ENCODE data around the gene PPP2R5D. TPM values are rescaled to one million over a fixed set of nuclear protein-coding genes. Genes with fewer than 3 reads are reported as not detected.

Gene PPP2R5D
- total and polyA plus RNA-seq, 9 of the 15 experiments (the other 6 are each of a cell fraction or from before 2014, with no cell fraction given): 1.3 to 96.1 (median 38.4) TPM

DNA sequence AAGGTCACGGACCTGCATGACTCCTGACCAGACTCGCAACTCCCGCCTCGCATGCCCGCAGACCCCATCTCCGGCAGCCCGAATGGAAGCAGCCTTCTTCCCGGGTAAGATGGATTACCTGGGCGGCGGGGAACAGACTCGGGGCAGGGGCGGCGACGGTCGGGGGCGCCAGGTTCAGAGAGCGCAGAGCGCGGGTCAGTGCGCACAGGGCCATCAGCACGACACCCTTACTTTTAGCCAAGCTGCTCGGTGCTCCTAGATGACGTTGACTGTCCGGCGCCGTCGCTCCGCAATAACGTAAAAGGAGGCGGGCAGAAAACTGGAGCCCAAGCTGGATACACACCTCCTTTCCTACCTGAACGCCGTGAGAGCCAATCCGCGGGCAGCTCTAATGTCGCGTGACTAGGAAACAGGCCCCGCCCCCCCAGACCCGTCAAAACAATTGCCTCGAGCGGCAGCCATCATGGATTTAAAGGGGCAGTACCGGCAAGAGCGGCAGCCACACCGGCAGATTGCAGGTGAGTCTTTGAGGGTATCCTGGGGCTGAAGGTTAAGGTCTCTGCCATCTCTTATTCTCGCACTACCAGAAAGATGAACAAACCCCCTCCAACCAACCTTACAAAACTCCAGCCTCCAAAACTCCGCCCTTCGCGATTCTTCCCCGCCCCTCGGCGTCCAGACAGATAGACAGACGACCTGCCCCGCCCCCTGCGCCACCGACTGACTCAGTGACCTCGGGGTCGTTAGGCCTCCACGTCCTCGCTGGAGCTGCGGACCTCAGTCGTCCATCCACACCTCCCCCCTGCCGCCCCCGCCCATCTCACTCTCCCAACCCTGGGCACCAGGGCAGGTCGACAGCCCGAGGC is 75.0 kb downstream of the PPP2R5D start, which contains the start of the genes KLC4 and MRPL2 (continued):
- TF ChIP-seq ARID1B (IDR thresholded peaks at IDR 0.05) (peak; percentile 55), POLR2B (IDR thresholded peaks at IDR 0.05; ENCODE audit: low read depth, partially characterized antibody) (peak; percentile 94), NCOA4 (IDR thresholded peaks at IDR 0.05; ENCODE audit: partially characterized antibody) (no peak), ZNF75A (CRISPR knock-in tag; IDR thresholded peaks at IDR 0.05) (no peak), SIN3B (IDR thresholded peaks at IDR 0.05; ENCODE audit: low read depth) (peak; percentile 95), DNMT1 (IDR thresholded peaks at IDR 0.05) (no peak), ZNF146 (CRISPR knock-in tag; IDR thresholded peaks at IDR 0.05; ENCODE audit: unreplicated experiment) (no peak), ATF3 (IDR thresholded peaks at IDR 0.05) (peak; percentile 39; the same call in 1 of the 2 replicates), ATF3 (CRISPR knock-in tag; conservative IDR thresholded peaks at IDR 0.05) (0 out of 2 replicates have a peak, but pooled peaks have one; percentile 35), ZFP1 (CRISPR knock-in tag; IDR thresholded peaks at IDR 0.05) (no peak), PTTG1 (tag; IDR thresholded peaks at IDR 0.05; ENCODE audit: low read depth) (no peak), KAT8 (IDR thresholded peaks at IDR 0.05; ENCODE audit: low read depth) (no peak; the same call in 1 of the 2 replicates), SAP30 (IDR thresholded peaks at IDR 0.05; ENCODE audit: borderline replicate concordance, insufficient read depth, low read depth, low read length, poor library complexity, severe bottlenecking) (peak; percentile 78), PRMT5 (CRISPR knock-in tag; IDR thresholded peaks at IDR 0.05) (no peak), SMARCC2 (IDR thresholded peaks at IDR 0.05; ENCODE audit: low read depth) (no peak), SIN3A (IDR thresholded peaks at IDR 0.05; ENCODE audit: borderline replicate concordance in 2 of 2, control insufficient read depth in 1 of 2, low read depth in 2 of 2, low read length in 2 of 2) (peak; percentile 87 to 93; a peak in 3 of 4 replicates), KHSRP (IDR thresholded peaks at IDR 0.05) (peak; percentile 94), MEIS2 (IDR thresholded peaks at IDR 0.05; ENCODE audit: partially characterized antibody) (peak; percentile 66), TBP (optimal IDR thresholded peaks at IDR 0.05; ENCODE audit: low read depth, low read length) (peak; percentile 88), PHTF2 (CRISPR knock-in tag; IDR thresholded peaks at IDR 0.05) (no peak), ZNF561 (CRISPR knock-in tag; conservative IDR thresholded peaks at IDR 0.05) (no peak), ADNP (tag; IDR thresholded peaks at IDR 0.05) (no peak), RBM34 (IDR thresholded peaks at IDR 0.05; ENCODE audit: borderline replicate concordance, insufficient read depth, low read length) (no peak), NFIX (CRISPR knock-in tag; IDR thresholded peaks at IDR 0.05; ENCODE audit: low read depth) (no peak), ZNF717 (CRISPR knock-in tag; IDR thresholded peaks at IDR 0.05) (no peak), THRAP3 (IDR thresholded peaks at IDR 0.05; ENCODE audit: borderline replicate concordance) (no peak), SMARCB1 (IDR thresholded peaks at IDR 0.05; ENCODE audit: insufficient read length, low read depth) (no peak), XRCC5 (IDR thresholded peaks at IDR 0.05; ENCODE audit: low read depth, low read length) (no peak), CSDE1 (IDR thresholded peaks at IDR 0.05) (no peak; a peak in 1 of 4 replicates)

Measured in K562 (cell line).